Neural cell (in vitro differentiated cells): ENCODE measurements around the gene TNFRSF8.

ENCODE experiments used
- CTCF ChIP-seq: fragments of 450-650 bp; IDR thresholded peaks from 2 replicates; pipeline ENCODE4 v1.5.1; 2014; ENCODE audit warnings: antibody characterized with exemption, mild to moderate bottlenecking, moderate library complexity; ENCODE audit not compliant: poor library complexity, severe bottlenecking
- EP300 ChIP-seq: fragments of 450-650 bp; conservative IDR thresholded peaks from 2 replicates; pipeline ENCODE4 v1.6.1; 2014; ENCODE audit warnings: antibody characterized with exemption, mild to moderate bottlenecking, moderate library complexity; ENCODE audit not compliant: poor library complexity, severe bottlenecking
- EZH2 ChIP-seq: fragments of 200-600, 300-800 bp; shearing (Covaris generic), sonication (generic); IDR thresholded peaks from 2 replicates; pipeline ENCODE4 v1.6.1; 2014; ENCODE audit warnings: antibody characterized with exemption, low read length, borderline replicate concordance, mild to moderate bottlenecking; ENCODE audit not compliant: insufficient read depth, poor library complexity, severe bottlenecking
- RAD21 ChIP-seq: fragments of 450-650 bp; conservative IDR thresholded peaks from 2 replicates; pipeline ENCODE4 v1.6.1; 2014; ENCODE audit warnings: antibody characterized with exemption, mild to moderate bottlenecking, moderate library complexity
- REST ChIP-seq: IDR thresholded peaks from 2 replicates; pipeline ENCODE4 v1.6.1; 2012; ENCODE audit warnings: borderline replicate concordance
- SMC3 ChIP-seq: fragments of 450-650 bp; conservative IDR thresholded peaks from 2 replicates; pipeline ENCODE4 v1.6.1; 2014; ENCODE audit warnings: antibody characterized with exemption, mild to moderate bottlenecking, moderate library complexity; ENCODE audit not compliant: poor library complexity

GRCh38 chr1:12144236-12144635 is 81.1 kb downstream of the TNFRSF8 start:
- TF ChIP-seq EP300 (no peak), CTCF (no peak), RAD21 (no peak), EZH2 (no peak), REST (no peak), SMC3 (no peak)
